Neutrophil (primary cell): ENCODE measurements around the gene NRXN3.

Source experiments
- H3K27ac ChIP-seq: fragments of 200-600 bp; sonication (generic); 2 replicates; pipeline ENCODE4 v1.5.1; 2016; ENCODE audit warnings: mild to moderate bottlenecking, moderate library complexity
- H3K27me3 ChIP-seq: fragments of 200-600 bp; sonication (generic); 2 replicates; pipeline ENCODE4 v1.6.0; 2016; ENCODE audit warnings: mild to moderate bottlenecking
- H3K36me3 ChIP-seq: fragments of 200-600 bp; sonication (generic); 2 replicates; pipeline ENCODE4 v1.5.1; 2017
- H3K4me1 ChIP-seq, 2 experiments: fragments of 200-600 bp in 1 of 2; sonication (generic) in 1 of 2; 1 replicate in 1 of 2; 2 replicates in 1 of 2; pipeline versions ENCODE4 v1.5.1 to v1.6.1; 2013 to 2016; ENCODE audit warnings: low read depth in 1 of 2, low read length in 1 of 2, mild to moderate bottlenecking in 1 of 2, moderate library complexity in 1 of 2; ENCODE audit not compliant: control insufficient read depth in 1 of 2, insufficient read depth in 1 of 2
- H3K4me3 ChIP-seq, 2 experiments: fragments of 200-600 bp in 1 of 2; sonication (generic) in 1 of 2; 1 replicate in 1 of 2; 2 replicates in 1 of 2; pipeline ENCODE4 v1.5.1; 2013 to 2016; ENCODE audit warnings: low read depth in 1 of 2, low read length in 1 of 2, mild to moderate bottlenecking in 1 of 2, moderate library complexity in 1 of 2
- H3K9me3 ChIP-seq: fragments of 200-600 bp; sonication (generic); 2 replicates; pipeline ENCODE4 v1.5.1; 2016
- CTCF ChIP-seq: fragments of 200-600 bp; sonication (generic); IDR thresholded peaks from 2 replicates; pipeline ENCODE4 v1.5.1; 2016; ENCODE audit warnings: antibody characterized with exemption

NRXN3 gene

GRCh38 chr14:79356040-79356439 lies 1185.9 kb downstream of the NRXN3 start:
- TF ChIP-seq CTCF: no peak
- Histone ChIP-seq H3K9me3 (no peaks in the 10 kb centered on the region), H3K4me1 (no peaks in the 10 kb centered on the region), H3K4me3 (no peak overlapping the region), H3K27me3 (no peaks in the 10 kb centered on the region), H3K27ac (no peak overlapping the region), H3K36me3 (no peaks in the 10 kb centered on the region)

- no peaks in the 10 kb centered on the region for H3K27me3 ChIP-seq
- no peak for TF ChIP-seq CTCF
- no peaks in the 10 kb centered on the region for H3K36me3 ChIP-seq
- H3K27ac ChIP-seq: no peak overlapping the region
- no peaks in the 10 kb centered on the region for H3K4me1 ChIP-seq
- no peak overlapping the region for H3K4me3 ChIP-seq
- H3K9me3 ChIP-seq: no peaks in the 10 kb centered on the region
These were observed 1187.1 kb downstream of the NRXN3 start for GRCh38 chr14:79357307-79357706.

- TF ChIP-seq CTCF: no peak
- no peaks in the 10 kb centered on the region for H3K36me3 ChIP-seq
- H3K27me3 ChIP-seq: no peaks in the 10 kb centered on the region
- no peak overlapping the region for H3K4me3 ChIP-seq
- no peaks in the 10 kb centered on the region for H3K4me1 ChIP-seq
- no peak overlapping the region for H3K27ac ChIP-seq
- no peaks in the 10 kb centered on the region for H3K9me3 ChIP-seq
These were observed 1193.1 kb downstream of the NRXN3 start for GRCh38 chr14:79363291-79363690.

GRCh38 chr14:79369359-79370332 lies 1199.5 kb downstream of the NRXN3 start:
- no peak overlapping the region for H3K27ac ChIP-seq

GRCh38 chr14:79370969-79371368 lies 1200.8 kb downstream of the NRXN3 start:
- TF ChIP-seq CTCF: no peak
- Histone ChIP-seq H3K27me3 (no peaks in the 10 kb centered on the region), H3K9me3 (no peaks in the 10 kb centered on the region), H3K4me1 (no peaks in the 10 kb centered on the region), H3K36me3 (no peaks in the 10 kb centered on the region), H3K27ac (no peak overlapping the region), H3K4me3 (no peak overlapping the region)

More at GRCh38 chr14:79369359-79370332, 1199.5 kb downstream of the NRXN3 start:
- Histone ChIP-seq H3K27me3 (no peaks in the 10 kb centered on the region), H3K9me3 (no peaks in the 10 kb centered on the region), H3K36me3 (no peaks in the 10 kb centered on the region), H3K4me3 (no peak overlapping the region), H3K4me1 (no peaks in the 10 kb centered on the region)
- TF ChIP-seq CTCF: no peak
